GM12878 (cell line): ENCODE measurements around the gene SLC6A12. TPM values are rescaled to one million over a fixed set of nuclear protein-coding genes. Genes with fewer than 3 reads are reported as not detected.

Experiments
- ATAC-seq: fragments of 200-7000 bp; cut with Tn5 transposase; 3 replicates; pipeline ENCODE4 v1.9.1; 2020; ENCODE audit warnings: mild to moderate bottlenecking, moderate library complexity
- BruUV-seq: library from RNA; stranded (reverse); fragments of 400-500 nt; replicated peaks from 2 replicates; lab custom pipeline; 2021; lab: Mats Ljungman, UMichigan
- CTCF ChIA-PET: fragments of 300-600 bp; sonication (Branson Sonifier 250); formaldehyde crosslinking; extraction: SDS; loops from one replicate; lab custom pipeline; 2021; ENCODE audit warnings: inconsistent platforms; lab: Yijun Ruan, JAX
- POLR2A ChIA-PET: fragments of 350-600 bp; formaldehyde crosslinking; extraction: SDS; loops from one replicate; lab custom pipeline; 2021; ENCODE audit warnings: inconsistent platforms; lab: Charles Lee
- RAD21 ChIA-PET: fragments of 300-600 bp; sonication (Branson Sonifier 250); formaldehyde crosslinking; loops from one replicate; lab custom pipeline; 2023; ENCODE audit warnings: antibody characterized with exemption; ENCODE audit not compliant: unreplicated experiment; lab: Charles Lee
- SMC1A ChIA-PET: fragments of 300-600 bp; sonication (Branson Sonifier 250); formaldehyde crosslinking; loops from one replicate; lab custom pipeline; 2023; ENCODE audit not compliant: unreplicated experiment, uncharacterized antibody; lab: Charles Lee
- DNase-seq: peaks from one replicate; pipeline ENCODE4 v3.0.0-alpha.2; 2011; ENCODE audit warnings: low read depth, low spot score
- FAIRE-seq: peaks from 3 replicates; lab custom pipeline; 2011; peaks lifted over from hg19 to GRCh38; lab: Jason Lieb, UNC
- H2AFZ ChIP-seq: 2 replicates; pipeline ENCODE4 v1.6.0; 2011; ENCODE audit warnings: low read depth, low read length, control low read depth; ENCODE audit not compliant: control insufficient read depth
- H3K27ac ChIP-seq: 2 replicates; pipeline ENCODE4 v1.5.1; 2011; ENCODE audit warnings: control low read depth; ENCODE audit not compliant: control insufficient read depth, insufficient read depth
- H3K27me3 ChIP-seq, 2 experiments: replicated peaks in 1 of 2; 2 replicates each; pipeline versions ENCODE4 v1.6.0 to v1.6.1; 2011; ENCODE audit warnings: low read length in 1 of 2; ENCODE audit not compliant: control insufficient read depth in 2 of 2, insufficient read depth in 2 of 2
- H3K36me3 ChIP-seq, 2 experiments: 2 replicates each; pipeline ENCODE4 v1.5.1; 2011; ENCODE audit warnings: low read length in 1 of 2; ENCODE audit not compliant: control insufficient read depth in 2 of 2, insufficient read depth in 2 of 2
- H3K4me1 ChIP-seq: 2 replicates; pipeline ENCODE4 v1.6.1; 2011; ENCODE audit warnings: mild to moderate bottlenecking, low read length, moderate library complexity, mixed read lengths; ENCODE audit not compliant: control insufficient read depth, insufficient read depth
- H3K4me2 ChIP-seq: 2 replicates; pipeline ENCODE4 v1.6.0; 2011; ENCODE audit warnings: control low read depth; ENCODE audit not compliant: control insufficient read depth, insufficient read depth
- H3K4me3 ChIP-seq: fragments of 200-600 bp; sonication (generic); 2 replicates; pipeline ENCODE4 v1.5.1; 2016
- H3K79me2 ChIP-seq: 2 replicates; pipeline ENCODE4 v1.6.0; 2011; ENCODE audit warnings: low read length; ENCODE audit not compliant: control insufficient read depth, insufficient read depth
- H3K9ac ChIP-seq: 2 replicates; pipeline ENCODE4 v1.8.0; 2011; ENCODE audit warnings: low read length, control low read depth, mixed read lengths; ENCODE audit not compliant: control insufficient read depth, insufficient read depth
- H3K9me3 ChIP-seq: replicated peaks from 3 replicates; pipeline ENCODE4 v1.5.1; 2011; ENCODE audit warnings: mild to moderate bottlenecking, low read length; ENCODE audit not compliant: control insufficient read depth, insufficient read depth
- H4K20me1 ChIP-seq: 2 replicates; pipeline ENCODE4 v1.6.0; 2011; ENCODE audit not compliant: control insufficient read depth, insufficient read depth
- CBX3 ChIP-seq: fragments of 200-600 bp; sonication (generic); IDR thresholded peaks from 2 replicates; pipeline ENCODE4 v1.6.1; 2016; ENCODE audit warnings: low read depth, borderline replicate concordance
- CHD4 ChIP-seq: fragments of 200-600 bp; sonication (generic); IDR thresholded peaks from 2 replicates; pipeline ENCODE4 v1.6.1; 2016; ENCODE audit warnings: mild to moderate bottlenecking
- CUX1 ChIP-seq: IDR thresholded peaks from 2 replicates; pipeline ENCODE4 v1.6.1; 2012; ENCODE audit warnings: improper control_type of control experiment, low read depth, low read length; ENCODE audit not compliant: insufficient replicate concordance
- HCFC1 ChIP-seq: fragments of 150-350 bp; IDR thresholded peaks from 2 replicates; pipeline ENCODE4 v1.6.1; 2014; ENCODE audit warnings: low read length
- JUNB ChIP-seq: IDR thresholded peaks from 2 replicates; pipeline ENCODE4 v1.6.1; 2016; ENCODE audit warnings: antibody characterized with exemption, mild to moderate bottlenecking
- NFIC ChIP-seq: IDR thresholded peaks from 2 replicates; pipeline ENCODE4 v1.6.1; 2012; ENCODE audit warnings: low read depth, mild to moderate bottlenecking, inconsistent platforms, low read length, moderate library complexity
- NFYA ChIP-seq: IDR thresholded peaks from 2 replicates; pipeline ENCODE4 v1.6.1; 2011; ENCODE audit warnings: low read depth, mild to moderate bottlenecking, low read length, improper control_type of control experiment, borderline replicate concordance
- NRF1 ChIP-seq: conservative IDR thresholded peaks from 2 replicates; pipeline ENCODE4 v1.6.1; 2011; ENCODE audit warnings: mild to moderate bottlenecking, low read depth, low read length, improper control_type of control experiment
- RUNX3 ChIP-seq: IDR thresholded peaks from 2 replicates; pipeline ENCODE4 v1.6.1; 2012; ENCODE audit warnings: low read length, inconsistent platforms
- SMARCA5 ChIP-seq: fragments of 450-650 bp; IDR thresholded peaks from 2 replicates; pipeline ENCODE4 v1.6.1; 2017; ENCODE audit warnings: mild to moderate bottlenecking
- USF2 ChIP-seq: IDR thresholded peaks from 2 replicates; pipeline ENCODE4 v1.6.1; 2011; ENCODE audit warnings: low read depth, low read length, improper control_type of control experiment, borderline replicate concordance
- ZNF687 ChIP-seq: fragments of 450-650 bp; IDR thresholded peaks from 2 replicates; pipeline ENCODE4 v1.6.1; 2017; ENCODE audit warnings: mild to moderate bottlenecking, moderate library complexity
- WGBS: methylation state at CpG from one replicate; pipeline ENCODE4 v1.1.6; 2016; ENCODE audit warnings: low lambda C conversion rate; ENCODE audit not compliant: insufficient replicate concordance, insufficient coverage; ENCODE audit errors: missing lambda C conversion rate; 5-methylcytosine and 5-hydroxymethylcytosine counted together
- in situ Hi-C: fragments of 300-500 bp; cut with MboI; formaldehyde crosslinking; loops from 9 replicates; pipeline ENCODE4 v1.14.3; 2018; ENCODE audit warnings: mixed read lengths
- intact Hi-C: fragments of 100-400 bp; cut with micrococcal nuclease; formaldehyde crosslinking; loops from one replicate; pipeline ENCODE4 v1.14.2; 2022; ENCODE audit not compliant: unreplicated experiment
- polyA plus RNA-seq, 11 experiments: library from polyadenylated mRNA; depleted of rRNA in 4 of 11; unstranded in 6 of 11; stranded (reverse) in 5 of 11; fragments of >200 nt; fragmentation: Nextera tagmentation in 4 of 11; fragmentation: Illumina TruSeq in 1 of 11; extraction: Ambion mirVana in 4 of 11; extraction: Trizol in 1 of 11; gene quantifications; 1 replicate in 1 of 11; 2 replicates in 10 of 11; pipeline versions ENCODE4 v1.2.1 to v1.2.3, GENCODE V29; 2011 to 2016; ENCODE audit warnings: inconsistent platforms in 2 of 11, missing spikeins in 2 of 11, low read depth in 1 of 11
- total RNA-seq, 4 experiments: library from RNA; depleted of rRNA in 3 of 4; stranded (reverse); fragments of >200 nt in 3 of 4; fragmentation: Illumina TruSeq in 1 of 4; extraction: Trizol in 1 of 4; gene quantifications; 2 replicates each; pipeline versions ENCODE4 v1.2.1 to v1.2.3, GENCODE V29; 2013 to 2021

Gene SLC6A12
- total and polyA plus RNA-seq, 10 of the 15 experiments (the other 5 are each of a cell fraction or from before 2014, with no cell fraction given), result 0.06 to 0.11 (median 0.07) TPM; not detected in 7

- TF ChIP-seq CUX1 (no peak), NFYA (no peak), NFIC (no peak)
- TF ChIP-seq, all 136 proteins: peak for 0
Observed at GRCh38 chr12:143964-144649, 69.8 kb downstream of the SLC6A12 start (continued).

- BruUV-seq, result no TSS peak
- ChIA-PET CTCF (no interaction called here), RAD21 (no interaction called here), POLR2A (no interaction called here), SMC1A (no interaction called here)
- no peak for DNase-seq
- Histone ChIP-seq H3K4me2 (no peak overlapping the region), H4K20me1 (no peaks in the 10 kb centered on the region), H3K79me2 (no peaks in the 10 kb centered on the region), H3K36me3 (no peaks in the 10 kb centered on the region), H2AFZ (no peak overlapping the region), H3K27me3 (peaks cover 0 to 2% of the 10 kb centered on the region in 2 experiments; a peak in 2 of 4 replicates), H3K27ac (no peak overlapping the region), H3K4me1 (no peaks in the 10 kb centered on the region), H3K9me3 (no peaks in the 10 kb centered on the region), H3K4me3 (no peak overlapping the region), H3K9ac (no peak overlapping the region)
- no peak for ATAC-seq
- intact Hi-C loops, result no loop called here
- WGBS, result 100% methylated on average over 5 of the region's 5 CpGs
- no peak for FAIRE-seq
- in situ Hi-C loops, result no loop called here
- no peak for TF ChIP-seq CBX3
- TF ChIP-seq CHD4, result no peak
- TF ChIP-seq JUNB, result no peak
- no peak for TF ChIP-seq USF2
- no peak for TF ChIP-seq ZNF687
- TF ChIP-seq RUNX3, result no peak
- TF ChIP-seq HCFC1, result no peak
- no peak for TF ChIP-seq SMARCA5
- TF ChIP-seq NRF1, result no peak
Observed at GRCh38 chr12:140162-140561, 73.8 kb downstream of the SLC6A12 start.
